GM12864 (cell line): ENCODE data around the gene GPR153.

Experiments
- DNase-seq: peaks from one replicate; pipeline ENCODE4 v3.0.0-alpha.2; 2011; ENCODE audit warnings: low read depth
- H3K4me3 ChIP-seq: 2 replicates; pipeline ENCODE4 v1.5.1; 2011; ENCODE audit warnings: mild to moderate bottlenecking, low read depth, low read length, control low read depth
- CTCF ChIP-seq: IDR thresholded peaks from 2 replicates; pipeline ENCODE4 v1.5.1; 2011; ENCODE audit warnings: low read depth, mild to moderate bottlenecking, moderate library complexity, low read length, control low read depth, inconsistent platforms; ENCODE audit errors: missing control alignments

GPR153 gene

DNA sequence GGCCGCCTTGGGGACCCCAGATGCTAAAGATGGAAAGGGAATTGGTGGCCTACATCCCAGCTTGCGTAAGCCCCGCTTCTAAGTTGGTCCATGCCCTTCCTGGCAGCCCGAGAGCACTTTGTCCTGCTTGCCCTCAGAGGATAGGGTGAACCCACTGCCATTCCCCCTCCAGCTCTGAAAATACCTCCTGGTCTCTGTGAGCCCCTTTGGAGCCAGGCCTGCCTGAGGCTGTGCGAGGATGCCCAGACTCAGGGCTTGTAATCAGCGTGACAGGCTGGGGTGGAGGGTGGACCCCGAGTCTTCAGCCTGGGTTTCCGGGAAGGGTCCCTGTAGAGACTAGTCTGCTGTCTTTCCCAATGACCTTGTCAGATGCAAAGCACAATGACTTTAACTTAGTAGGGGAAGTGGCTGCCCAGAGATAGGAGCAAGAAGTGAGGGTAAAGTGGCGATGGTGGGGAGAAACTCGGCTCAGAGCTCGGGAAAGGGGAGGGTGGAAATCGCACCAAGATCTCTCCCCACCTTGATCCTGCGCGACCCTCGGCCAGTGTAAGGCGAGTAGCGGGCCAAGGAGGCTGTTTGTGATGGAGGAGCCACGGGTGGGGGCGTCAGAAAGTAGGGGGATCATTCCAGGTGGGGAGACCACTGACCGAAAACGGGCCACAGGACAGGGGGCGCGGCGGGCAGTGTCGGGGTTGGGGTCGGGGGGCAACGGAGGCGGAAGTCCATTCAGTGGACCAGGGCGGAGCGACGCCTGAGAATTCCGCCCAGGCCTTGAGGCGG lies 19.6 kb downstream of the GPR153 start:
- no peak for TF ChIP-seq CTCF
- H3K4me3 ChIP-seq, result no peak overlapping the region
- DNase-seq, result no peak

DNA sequence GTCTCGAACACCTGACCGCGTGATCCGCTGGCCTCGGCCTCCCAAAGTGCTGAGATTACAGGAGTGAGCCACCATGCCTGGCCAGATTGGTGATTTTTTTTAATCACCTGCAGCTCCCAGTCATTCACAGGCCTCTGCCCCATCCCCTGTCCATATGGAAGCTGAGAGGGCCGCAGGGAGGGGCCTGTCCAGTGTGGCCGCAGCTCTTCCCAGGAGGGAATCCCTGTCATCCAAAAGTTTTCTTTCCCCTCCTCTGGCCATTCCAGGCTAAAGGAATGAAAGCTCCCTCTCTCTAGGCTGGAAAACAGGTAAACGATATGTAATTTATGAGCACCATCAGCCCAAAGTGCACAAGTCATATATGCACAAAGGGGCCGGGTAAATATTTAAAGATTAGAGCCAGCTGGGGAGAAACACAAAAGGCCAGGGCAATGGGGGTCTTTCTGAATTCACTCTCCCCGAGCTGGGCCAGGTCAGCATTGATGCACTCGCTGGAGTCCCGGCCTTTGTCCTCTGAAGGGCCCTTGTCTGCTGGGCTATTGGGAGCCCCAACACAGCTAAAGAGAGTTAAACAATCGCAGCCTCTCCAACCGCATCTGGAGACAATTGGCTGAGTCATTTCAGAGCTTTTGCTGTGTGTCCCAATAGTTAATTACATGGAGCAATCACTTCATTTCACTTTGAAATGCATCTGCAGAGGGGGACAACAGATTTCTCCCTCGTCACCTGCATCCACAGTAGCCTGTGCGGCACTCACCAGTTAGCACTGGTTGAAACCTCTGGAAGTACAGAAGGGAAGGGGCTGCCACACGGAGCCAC lies 20.7 kb downstream of the GPR153 start:
- no peak overlapping the region for H3K4me3 ChIP-seq
- no peak for TF ChIP-seq CTCF
- DNase-seq, result no peak

DNA sequence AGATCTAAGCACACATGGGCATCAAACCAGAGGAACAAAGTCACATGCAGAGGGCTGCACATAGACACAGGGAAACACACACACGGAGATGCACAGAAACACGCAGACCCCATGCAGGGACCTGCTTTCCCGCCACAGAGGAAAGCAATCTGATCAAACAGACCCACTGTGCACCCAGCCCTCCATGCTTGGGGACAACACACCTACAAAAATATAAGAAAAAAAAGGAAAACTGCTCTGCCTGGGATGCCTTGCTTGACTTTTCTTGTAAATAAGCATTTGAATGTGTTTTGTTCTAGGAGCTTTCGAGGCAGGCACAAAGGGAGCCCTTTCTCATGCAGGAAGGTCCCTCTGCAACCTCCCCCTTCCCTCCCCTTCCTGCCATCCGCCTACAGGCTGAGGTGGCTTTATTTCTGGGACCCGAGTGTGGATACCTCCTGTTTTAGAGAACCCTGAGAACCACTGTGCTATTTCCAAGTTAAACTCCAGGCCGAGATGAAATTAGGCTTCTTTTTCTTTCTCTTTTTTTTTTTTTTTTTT lies 21.6 kb downstream of the GPR153 start:
- no peak overlapping the region for H3K4me3 ChIP-seq

GRCh38 chr1:6237093-6237492 lies 23.8 kb downstream of the GPR153 start:
- DNase-seq, result no peak
- TF ChIP-seq CTCF, result no peak
- no peak overlapping the region for H3K4me3 ChIP-seq

More for the DNA sequence above, 21.6 kb downstream of the GPR153 start:
- TF ChIP-seq CTCF, result no peak
- DNase-seq, result no peak

DNA sequence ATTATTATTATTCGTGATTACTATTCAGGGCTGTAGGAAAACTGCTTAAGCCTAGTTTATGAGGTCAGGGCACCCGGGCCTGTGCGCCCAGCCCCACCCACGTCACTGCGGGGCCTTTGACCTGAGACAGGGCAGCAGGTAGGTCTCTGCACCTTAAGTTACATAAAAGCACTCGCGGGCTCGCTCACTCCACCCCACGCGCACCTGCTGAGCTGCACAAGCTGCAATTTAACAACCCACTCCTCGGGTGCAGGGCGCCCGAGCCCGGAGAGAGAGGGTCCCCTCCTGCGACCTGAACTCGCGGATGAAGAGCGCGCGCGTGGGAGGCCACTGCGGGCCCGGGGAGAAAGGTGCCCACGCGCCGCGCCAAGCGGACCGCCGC lies 25.6 kb downstream of the GPR153 start:
- no peak for TF ChIP-seq CTCF
- DNase-seq, result no peak
- peak overlapping the region; percentile 70 for H3K4me3 ChIP-seq

- no peak for TF ChIP-seq CTCF
- DNase-seq, result no peak
- H3K4me3 ChIP-seq, result peak overlapping the region; percentile 70
Measured at GRCh38 chr1:6234502-6235295, 26.2 kb downstream of the GPR153 start.
